GM23338 (cell line): ENCODE results near the gene WDR47. TPM values are rescaled to one million over a fixed set of nuclear protein-coding genes. Genes with fewer than 3 reads are reported as not detected.

Experiments used
- ATAC-seq: fragments of 200-7000 bp; cut with Tn5 transposase; 3 replicates; pipeline ENCODE4 v1.9.1; 2020
- DNase-seq: peaks from one replicate; pipeline ENCODE4 v3.0.0-alpha.2; 2015; ENCODE audit warnings: low spot score
- H2AFZ ChIP-seq: fragments of 200-600 bp; sonication (generic); 2 replicates; pipeline ENCODE4 v1.8.0; 2016; ENCODE audit warnings: antibody characterized with exemption, mild to moderate bottlenecking, moderate library complexity
- H3F3A ChIP-seq: fragments of 200-600 bp; sonication (generic); replicated peaks from 2 replicates; pipeline ENCODE4 v1.8.0; 2017; ENCODE audit warnings: antibody characterized with exemption, mixed run types, low read depth
- H3K27ac ChIP-seq: fragments of 200-600 bp; sonication (generic); 2 replicates; pipeline ENCODE4 v1.6.1; 2016; ENCODE audit warnings: low read depth
- H3K27me3 ChIP-seq: fragments of 200-600 bp; sonication (generic); 2 replicates; pipeline ENCODE4 v1.8.0; 2016; ENCODE audit warnings: mild to moderate bottlenecking, mixed run types, moderate library complexity; ENCODE audit not compliant: insufficient read depth
- H3K36me3 ChIP-seq: fragments of 200-600 bp; sonication (generic); 2 replicates; pipeline ENCODE4 v1.8.0; 2016; ENCODE audit warnings: mild to moderate bottlenecking; ENCODE audit not compliant: insufficient read depth
- H3K4me1 ChIP-seq: fragments of 200-600 bp; sonication (generic); 2 replicates; pipeline ENCODE4 v1.8.0; 2016; ENCODE audit warnings: mild to moderate bottlenecking, moderate library complexity; ENCODE audit not compliant: insufficient read depth
- H3K4me2 ChIP-seq: fragments of 200-600 bp; sonication (generic); 2 replicates; pipeline ENCODE4 v1.7.1; 2017; ENCODE audit warnings: mixed run types
- H3K4me3 ChIP-seq: fragments of 200-600 bp; sonication (generic); 2 replicates; pipeline ENCODE4 v1.6.1; 2016; ENCODE audit warnings: mixed run types
- H3K79me2 ChIP-seq: fragments of 200-600 bp; sonication (generic); replicated peaks from 2 replicates; pipeline ENCODE4 v1.8.0; 2017; ENCODE audit warnings: mild to moderate bottlenecking; ENCODE audit not compliant: insufficient read depth
- H3K9me2 ChIP-seq: fragments of 200-600 bp; sonication (generic); 2 replicates; pipeline ENCODE4 v1.8.0; 2017; ENCODE audit not compliant: insufficient read depth
- H4K20me1 ChIP-seq: fragments of 200-600 bp; sonication (generic); replicated peaks from 2 replicates; pipeline ENCODE4 v1.8.0; 2017; ENCODE audit warnings: mild to moderate bottlenecking; ENCODE audit not compliant: insufficient read depth
- H3K27ac Mint-ChIP-seq: 2 replicates; pipeline ENCODE4 v1.8.0; 2020; ENCODE audit warnings: inconsistent platforms, mild to moderate bottlenecking, moderate library complexity, mixed read lengths
- H3K27me3 Mint-ChIP-seq: 3 replicates; pipeline ENCODE4 v1.8.0; 2022; ENCODE audit warnings: low read depth, mild to moderate bottlenecking, moderate library complexity, mixed read lengths, inconsistent platforms; ENCODE audit not compliant: insufficient read depth, poor library complexity
- H3K36me3 Mint-ChIP-seq: 3 replicates; pipeline ENCODE4 v1.8.0; 2021; ENCODE audit warnings: low read depth, mild to moderate bottlenecking, inconsistent platforms, moderate library complexity, mixed read lengths
- H3K4me1 Mint-ChIP-seq: 3 replicates; pipeline ENCODE4 v1.8.0; 2020; ENCODE audit warnings: mild to moderate bottlenecking, inconsistent platforms, mixed read lengths
- H3K4me3 Mint-ChIP-seq: 3 replicates; pipeline ENCODE4 v1.8.0; 2021; ENCODE audit warnings: moderate library complexity, mild to moderate bottlenecking, inconsistent platforms, mixed read lengths
- H3K9me3 Mint-ChIP-seq: 3 replicates; pipeline ENCODE4 v1.8.0; 2020; ENCODE audit warnings: moderate library complexity, mild to moderate bottlenecking, inconsistent platforms, mixed read lengths
- CREB1 ChIP-seq: fragments of 250-450 bp; sonication (Bioruptor Pico); IDR thresholded peaks from 2 replicates; pipeline ENCODE4 v1.5.0; 2020; ENCODE audit warnings: low read depth, mild to moderate bottlenecking, moderate library complexity
- EZH2 ChIP-seq: fragments of 200-600 bp; sonication (generic); IDR thresholded peaks from one replicate; pipeline ENCODE4 v1.8.0; 2017; ENCODE audit warnings: antibody characterized with exemption, mild to moderate bottlenecking, low read depth; ENCODE audit not compliant: unreplicated experiment
- EZH2phosphoT487 ChIP-seq: fragments of 200-600 bp; sonication (generic); IDR thresholded peaks from one replicate; pipeline ENCODE4 v1.8.1; 2018; ENCODE audit warnings: antibody characterized with exemption; ENCODE audit not compliant: unreplicated experiment
- JUNB ChIP-seq: IDR thresholded peaks from one replicate; pipeline ENCODE4 v1.6.1; 2016; ENCODE audit warnings: antibody characterized with exemption; ENCODE audit not compliant: unreplicated experiment
- NANOG ChIP-seq: IDR thresholded peaks from 2 replicates; pipeline ENCODE4 v1.6.1; 2016; ENCODE audit warnings: antibody characterized with exemption, borderline replicate concordance
- POLR2AphosphoS5 ChIP-seq: IDR thresholded peaks from 2 replicates; pipeline ENCODE4 v1.6.1; 2016; ENCODE audit warnings: antibody characterized with exemption, low read depth
- STAT1 ChIP-seq: IDR thresholded peaks from one replicate; pipeline ENCODE4 v1.6.1; 2016; ENCODE audit warnings: antibody characterized with exemption; ENCODE audit not compliant: unreplicated experiment
- polyA plus RNA-seq: library from polyadenylated mRNA; unstranded; fragments of >200 nt; fragmentation: Nextera tagmentation; extraction: Ambion mirVana; gene quantifications from 2 replicates; pipeline ENCODE4 v1.2.1, GENCODE V29; 2016
- total RNA-seq: library from RNA; depleted of rRNA; stranded (reverse); fragments of >200 nt; shearing (Covaris generic); gene quantifications from 2 replicates; pipeline ENCODE4 v1.2.3, GENCODE V29; 2014
- TF ChIP-seq, protein P1 (sequence below): fragments of 250-450 bp; sonication (Bioruptor Pico); IDR thresholded peaks from 2 replicates; pipeline ENCODE4 v1.5.0; 2020; ENCODE audit warnings: mild to moderate bottlenecking, moderate library complexity
- TF ChIP-seq, protein P2 (sequence below): IDR thresholded peaks from 2 replicates; pipeline ENCODE4 v1.6.1; 2016; ENCODE audit warnings: antibody characterized with exemption
- TF ChIP-seq, protein P3 (sequence below), 2 experiments: fragments of 200-600 bp in 1 of 2; sonication (generic) in 1 of 2; conservative IDR thresholded peaks; 2 replicates each; pipeline versions ENCODE4 v1.5.1 to v1.6.1; 2016 to 2017; ENCODE audit warnings: antibody characterized with exemption in 2 of 2, low read depth in 2 of 2, mild to moderate bottlenecking in 2 of 2, moderate library complexity in 1 of 2

WDR47 gene
- total and polyA plus RNA-seq, 2 experiments from 2014 or later = 3.9 to 5.2 TPM

DNA sequence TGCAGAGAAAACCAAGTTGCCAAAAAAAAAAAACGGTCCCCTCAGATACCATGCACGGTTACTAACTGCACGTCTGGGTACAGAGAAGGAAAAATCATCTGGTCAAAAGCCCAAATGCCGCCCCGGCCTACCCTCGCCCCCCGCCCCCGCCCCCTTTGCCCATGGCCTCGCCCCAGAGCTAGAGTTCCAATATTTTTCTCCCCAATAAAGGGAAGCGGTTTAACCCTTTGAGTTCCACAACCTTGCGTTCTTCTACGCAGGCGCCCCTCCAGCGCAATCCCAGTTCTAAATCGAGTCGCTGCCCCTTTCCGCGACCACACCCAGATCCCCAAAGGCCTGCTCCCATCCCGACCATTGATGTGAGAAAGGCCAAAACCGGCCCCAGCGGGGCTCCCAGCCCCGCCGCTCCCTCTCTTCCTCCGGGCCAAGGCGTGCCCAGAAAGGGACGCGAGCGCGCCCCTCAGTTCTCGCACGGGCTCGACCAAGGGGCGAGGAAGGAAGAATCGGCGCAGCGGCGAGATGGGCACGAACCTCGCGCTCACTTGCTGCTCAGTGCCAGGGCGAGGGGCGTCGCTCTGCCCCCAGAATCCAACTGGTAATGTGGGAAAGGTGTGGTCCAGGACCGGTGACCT is 797 bp downstream of the WDR47 start (continued):
- TF ChIP-seq, protein P1, sequence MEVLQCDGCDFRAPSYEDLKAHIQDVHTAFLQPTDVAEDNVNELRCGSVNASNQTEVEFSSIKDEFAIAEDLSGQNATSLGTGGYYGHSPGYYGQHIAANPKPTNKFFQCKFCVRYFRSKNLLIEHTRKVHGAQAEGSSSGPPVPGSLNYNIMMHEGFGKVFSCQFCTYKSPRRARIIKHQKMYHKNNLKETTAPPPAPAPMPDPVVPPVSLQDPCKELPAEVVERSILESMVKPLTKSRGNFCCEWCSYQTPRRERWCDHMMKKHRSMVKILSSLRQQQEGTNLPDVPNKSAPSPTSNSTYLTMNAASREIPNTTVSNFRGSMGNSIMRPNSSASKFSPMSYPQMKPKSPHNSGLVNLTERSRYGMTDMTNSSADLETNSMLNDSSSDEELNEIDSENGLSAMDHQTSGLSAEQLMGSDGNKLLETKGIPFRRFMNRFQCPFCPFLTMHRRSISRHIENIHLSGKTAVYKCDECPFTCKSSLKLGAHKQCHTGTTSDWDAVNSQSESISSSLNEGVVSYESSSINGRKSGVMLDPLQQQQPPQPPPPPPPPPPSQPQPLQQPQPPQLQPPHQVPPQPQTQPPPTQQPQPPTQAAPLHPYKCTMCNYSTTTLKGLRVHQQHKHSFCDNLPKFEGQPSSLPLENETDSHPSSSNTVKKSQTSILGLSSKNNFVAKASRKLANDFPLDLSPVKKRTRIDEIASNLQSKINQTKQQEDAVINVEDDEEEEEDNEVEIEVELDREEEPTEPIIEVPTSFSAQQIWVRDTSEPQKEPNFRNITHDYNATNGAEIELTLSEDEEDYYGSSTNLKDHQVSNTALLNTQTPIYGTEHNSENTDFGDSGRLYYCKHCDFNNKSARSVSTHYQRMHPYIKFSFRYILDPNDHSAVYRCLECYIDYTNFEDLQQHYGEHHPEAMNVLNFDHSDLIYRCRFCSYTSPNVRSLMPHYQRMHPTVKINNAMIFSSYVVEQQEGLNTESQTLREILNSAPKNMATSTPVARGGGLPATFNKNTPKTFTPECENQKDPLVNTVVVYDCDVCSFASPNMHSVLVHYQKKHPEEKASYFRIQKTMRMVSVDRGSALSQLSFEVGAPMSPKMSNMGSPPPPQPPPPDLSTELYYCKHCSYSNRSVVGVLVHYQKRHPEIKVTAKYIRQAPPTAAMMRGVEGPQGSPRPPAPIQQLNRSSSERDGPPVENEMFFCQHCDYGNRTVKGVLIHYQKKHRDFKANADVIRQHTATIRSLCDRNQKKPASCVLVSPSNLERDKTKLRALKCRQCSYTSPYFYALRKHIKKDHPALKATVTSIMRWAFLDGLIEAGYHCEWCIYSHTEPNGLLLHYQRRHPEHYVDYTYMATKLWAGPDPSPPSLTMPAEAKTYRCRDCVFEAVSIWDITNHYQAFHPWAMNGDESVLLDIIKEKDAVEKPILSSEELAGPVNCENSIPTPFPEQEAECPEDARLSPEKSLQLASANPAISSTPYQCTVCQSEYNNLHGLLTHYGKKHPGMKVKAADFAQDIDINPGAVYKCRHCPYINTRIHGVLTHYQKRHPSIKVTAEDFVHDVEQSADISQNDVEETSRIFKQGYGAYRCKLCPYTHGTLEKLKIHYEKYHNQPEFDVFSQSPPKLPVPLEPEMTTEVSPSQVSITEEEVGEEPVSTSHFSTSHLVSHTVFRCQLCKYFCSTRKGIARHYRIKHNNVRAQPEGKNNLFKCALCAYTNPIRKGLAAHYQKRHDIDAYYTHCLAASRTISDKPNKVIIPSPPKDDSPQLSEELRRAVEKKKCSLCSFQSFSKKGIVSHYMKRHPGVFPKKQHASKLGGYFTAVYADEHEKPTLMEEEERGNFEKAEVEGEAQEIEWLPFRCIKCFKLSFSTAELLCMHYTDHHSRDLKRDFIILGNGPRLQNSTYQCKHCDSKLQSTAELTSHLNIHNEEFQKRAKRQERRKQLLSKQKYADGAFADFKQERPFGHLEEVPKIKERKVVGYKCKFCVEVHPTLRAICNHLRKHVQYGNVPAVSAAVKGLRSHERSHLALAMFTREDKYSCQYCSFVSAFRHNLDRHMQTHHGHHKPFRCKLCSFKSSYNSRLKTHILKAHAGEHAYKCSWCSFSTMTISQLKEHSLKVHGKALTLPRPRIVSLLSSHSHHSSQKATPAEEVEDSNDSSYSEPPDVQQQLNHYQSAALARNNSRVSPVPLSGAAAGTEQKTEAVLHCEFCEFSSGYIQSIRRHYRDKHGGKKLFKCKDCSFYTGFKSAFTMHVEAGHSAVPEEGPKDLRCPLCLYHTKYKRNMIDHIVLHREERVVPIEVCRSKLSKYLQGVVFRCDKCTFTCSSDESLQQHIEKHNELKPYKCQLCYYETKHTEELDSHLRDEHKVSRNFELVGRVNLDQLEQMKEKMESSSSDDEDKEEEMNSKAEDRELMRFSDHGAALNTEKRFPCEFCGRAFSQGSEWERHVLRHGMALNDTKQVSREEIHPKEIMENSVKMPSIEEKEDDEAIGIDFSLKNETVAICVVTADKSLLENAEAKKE (CRISPR knock-in tag) = no peak
- TF ChIP-seq STAT1 (no peak), NANOG (no peak), POLR2AphosphoS5 (no peak), CREB1 (CRISPR knock-in tag) (no peak), EZH2 (no peak)
- TF ChIP-seq, protein P2, sequence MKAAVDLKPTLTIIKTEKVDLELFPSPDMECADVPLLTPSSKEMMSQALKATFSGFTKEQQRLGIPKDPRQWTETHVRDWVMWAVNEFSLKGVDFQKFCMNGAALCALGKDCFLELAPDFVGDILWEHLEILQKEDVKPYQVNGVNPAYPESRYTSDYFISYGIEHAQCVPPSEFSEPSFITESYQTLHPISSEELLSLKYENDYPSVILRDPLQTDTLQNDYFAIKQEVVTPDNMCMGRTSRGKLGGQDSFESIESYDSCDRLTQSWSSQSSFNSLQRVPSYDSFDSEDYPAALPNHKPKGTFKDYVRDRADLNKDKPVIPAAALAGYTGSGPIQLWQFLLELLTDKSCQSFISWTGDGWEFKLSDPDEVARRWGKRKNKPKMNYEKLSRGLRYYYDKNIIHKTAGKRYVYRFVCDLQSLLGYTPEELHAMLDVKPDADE = no peak

DNA sequence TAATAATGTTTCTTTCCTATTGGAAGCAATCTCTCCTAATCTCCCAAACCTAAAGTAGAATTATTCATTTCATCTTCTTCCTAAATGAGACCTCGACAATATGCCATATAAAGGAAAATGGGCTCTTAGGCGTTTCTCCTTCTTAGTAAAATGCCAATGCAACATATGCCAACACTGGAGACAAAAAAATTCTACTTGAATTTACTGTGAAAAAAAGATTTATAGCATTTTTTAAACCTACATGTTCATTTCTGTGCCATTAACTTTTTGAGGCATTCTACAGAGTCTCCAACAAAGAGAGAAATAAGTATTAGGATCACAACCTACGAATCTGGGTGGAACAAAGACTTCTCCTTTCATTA is 1.3 kb downstream of the WDR47 start:
- Histone ChIP-seq H3K4me3 (peak overlapping the region; percentile 97), H4K20me1 (no peaks in the 10 kb centered on the region), H2AFZ (peak overlapping the region; percentile 87; the same call in 1 of the 2 replicates), H3K27me3 (no peaks in the 10 kb centered on the region), H3K79me2 (peaks cover 37% of the 10 kb centered on the region), H3K4me1 (peaks cover 9% of the 10 kb centered on the region), H3F3A (peaks cover 6% of the 10 kb centered on the region; the same call in 1 of the 2 replicates), H3K4me2 (peak overlapping the region; percentile 90), H3K27ac (no peak overlapping the region), H3K9me2 (no peaks in the 10 kb centered on the region), H3K36me3 (no peaks in the 10 kb centered on the region)
- H3K27ac Mint-ChIP-seq = no peak overlapping the region
- H3K4me1 Mint-ChIP-seq = peaks cover 14% of the 10 kb centered on the region
- no peak for DNase-seq
- H3K4me3 Mint-ChIP-seq = peak overlapping the region; percentile 89
- TF ChIP-seq JUNB (no peak), POLR2AphosphoS5 (no peak), EZH2 (no peak), EZH2phosphoT487 (no peak), NANOG (no peak)
- TF ChIP-seq, protein P3, sequence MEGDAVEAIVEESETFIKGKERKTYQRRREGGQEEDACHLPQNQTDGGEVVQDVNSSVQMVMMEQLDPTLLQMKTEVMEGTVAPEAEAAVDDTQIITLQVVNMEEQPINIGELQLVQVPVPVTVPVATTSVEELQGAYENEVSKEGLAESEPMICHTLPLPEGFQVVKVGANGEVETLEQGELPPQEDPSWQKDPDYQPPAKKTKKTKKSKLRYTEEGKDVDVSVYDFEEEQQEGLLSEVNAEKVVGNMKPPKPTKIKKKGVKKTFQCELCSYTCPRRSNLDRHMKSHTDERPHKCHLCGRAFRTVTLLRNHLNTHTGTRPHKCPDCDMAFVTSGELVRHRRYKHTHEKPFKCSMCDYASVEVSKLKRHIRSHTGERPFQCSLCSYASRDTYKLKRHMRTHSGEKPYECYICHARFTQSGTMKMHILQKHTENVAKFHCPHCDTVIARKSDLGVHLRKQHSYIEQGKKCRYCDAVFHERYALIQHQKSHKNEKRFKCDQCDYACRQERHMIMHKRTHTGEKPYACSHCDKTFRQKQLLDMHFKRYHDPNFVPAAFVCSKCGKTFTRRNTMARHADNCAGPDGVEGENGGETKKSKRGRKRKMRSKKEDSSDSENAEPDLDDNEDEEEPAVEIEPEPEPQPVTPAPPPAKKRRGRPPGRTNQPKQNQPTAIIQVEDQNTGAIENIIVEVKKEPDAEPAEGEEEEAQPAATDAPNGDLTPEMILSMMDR (conservative IDR thresholded peaks at IDR 0.05; ENCODE audit: low read depth in 2 of 2) = no peak
- TF ChIP-seq, protein P2 = no peak
- ATAC-seq = no peak
- H3K9me3 Mint-ChIP-seq = no peaks in the 10 kb centered on the region
- no peaks in the 10 kb centered on the region for H3K27me3 Mint-ChIP-seq
- no peaks in the 10 kb centered on the region; the same call in 2 of the 3 replicates for H3K36me3 Mint-ChIP-seq
